Stimulated activated naive CD8-positive, alpha-beta T cell treated with anti-CD3 and anti-CD28 coated beads, Interleukin-15, Interleukin-2, amounts not matched to agents 100 ng/mL and 50 ng/mL, for 24 hours (primary cell): Measurements from ENCODE around the gene ABAT.

ENCODE experiments used
- H3K27ac Mint-ChIP-seq: one replicate; pipeline ENCODE4 v1.8.0; 2021; ENCODE audit warnings: mild to moderate bottlenecking, mixed read lengths
- H3K27me3 Mint-ChIP-seq: one replicate; pipeline ENCODE4 v1.8.0; 2021; ENCODE audit warnings: mixed read lengths
- H3K36me3 Mint-ChIP-seq: one replicate; pipeline ENCODE4 v1.8.0; 2021; ENCODE audit warnings: low read depth, mixed read lengths
- H3K4me1 Mint-ChIP-seq: one replicate; pipeline ENCODE4 v1.8.0; 2021; ENCODE audit warnings: low read depth, mixed read lengths
- H3K4me3 Mint-ChIP-seq: one replicate; pipeline ENCODE4 v1.8.0; 2021; ENCODE audit warnings: mild to moderate bottlenecking, mixed read lengths
- H3K9me3 Mint-ChIP-seq: one replicate; pipeline ENCODE4 v1.8.0; 2021; ENCODE audit warnings: mixed read lengths

ABAT gene

DNA sequence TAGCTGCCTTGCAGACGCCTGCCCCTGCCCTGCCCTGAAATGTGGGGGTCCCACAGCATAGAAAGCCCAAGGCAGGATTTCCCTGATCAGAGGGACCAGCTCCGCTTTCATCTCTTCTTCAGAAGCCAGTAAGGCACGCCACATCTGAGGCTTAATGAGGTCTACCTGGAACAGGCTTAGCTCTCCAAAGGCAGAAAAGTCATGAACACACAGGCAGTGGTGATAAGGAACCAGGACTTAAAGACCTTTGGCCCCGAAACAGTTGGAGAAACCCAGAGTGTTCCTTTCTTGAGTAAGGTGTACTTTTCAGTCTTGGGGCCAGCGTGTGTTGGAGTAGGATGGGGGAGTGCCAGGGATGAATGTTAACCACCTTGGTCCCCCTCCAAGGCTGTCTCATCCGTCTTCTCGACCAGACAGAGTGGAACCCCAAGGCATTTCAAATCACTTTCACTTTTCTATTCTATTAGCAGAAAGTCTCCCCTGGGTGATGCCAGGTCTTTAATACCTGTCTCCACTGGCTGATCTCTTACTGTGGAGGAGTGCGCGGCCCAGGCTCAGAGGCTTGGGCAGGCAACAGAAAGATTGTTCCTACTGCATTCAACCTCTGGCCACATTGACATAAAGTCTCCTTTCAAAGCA is 79.1 kb downstream of the ABAT start:
- H3K36me3 Mint-ChIP-seq: peaks cover 14% of the 10 kb centered on the region
- H3K4me1 Mint-ChIP-seq: no peaks in the 10 kb centered on the region

GRCh38 chr16:8756755-8757154 is 82.3 kb downstream of the ABAT start:
- Mint-ChIP-seq H3K4me1 (no peaks in the 10 kb centered on the region), H3K4me3 (no peak overlapping the region), H3K27me3 (no peaks in the 10 kb centered on the region), H3K9me3 (no peaks in the 10 kb centered on the region), H3K27ac (no peak overlapping the region), H3K36me3 (peaks cover 6% of the 10 kb centered on the region)

More for the DNA sequence above, 79.1 kb downstream of the ABAT start:
- H3K4me3 Mint-ChIP-seq: no peak overlapping the region
- H3K27ac Mint-ChIP-seq: no peak overlapping the region
- no peaks in the 10 kb centered on the region for H3K9me3 Mint-ChIP-seq
- no peaks in the 10 kb centered on the region for H3K27me3 Mint-ChIP-seq

- H3K4me1 Mint-ChIP-seq: no peaks in the 10 kb centered on the region
- H3K9me3 Mint-ChIP-seq: no peaks in the 10 kb centered on the region
- peaks cover 6% of the 10 kb centered on the region for H3K36me3 Mint-ChIP-seq
- no peaks in the 10 kb centered on the region for H3K27me3 Mint-ChIP-seq
- no peak overlapping the region for H3K4me3 Mint-ChIP-seq
- no peak overlapping the region for H3K27ac Mint-ChIP-seq
Measured at GRCh38 chr16:8758022-8758421, 83.6 kb downstream of the ABAT start.

DNA sequence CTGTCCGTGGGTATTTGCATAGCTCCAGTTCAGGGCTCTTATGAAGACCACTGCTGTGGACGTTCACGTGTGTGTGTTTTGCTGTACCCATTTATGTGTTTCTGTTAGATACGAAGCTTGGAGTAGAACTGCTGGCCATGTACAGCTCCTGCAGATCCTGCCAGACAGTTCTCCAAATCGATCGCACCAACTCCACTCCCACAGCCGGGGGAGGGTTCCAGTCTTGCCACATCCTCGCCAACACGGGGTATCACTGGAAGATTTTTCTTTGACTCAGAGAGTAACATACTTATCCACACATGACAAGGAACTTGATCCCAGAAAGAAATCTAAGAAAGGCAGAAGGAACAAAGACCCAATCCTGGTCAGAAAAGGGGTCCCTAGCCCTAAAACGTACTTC is 85.6 kb downstream of the ABAT start:
- Mint-ChIP-seq H3K36me3 (peaks cover 6% of the 10 kb centered on the region), H3K27ac (no peak overlapping the region), H3K4me1 (no peaks in the 10 kb centered on the region), H3K9me3 (no peaks in the 10 kb centered on the region), H3K4me3 (no peak overlapping the region), H3K27me3 (no peaks in the 10 kb centered on the region)

GRCh38 chr16:8761078-8761477 is 86.7 kb downstream of the ABAT start:
- no peak overlapping the region for H3K4me3 Mint-ChIP-seq
- no peaks in the 10 kb centered on the region for H3K27me3 Mint-ChIP-seq
- H3K27ac Mint-ChIP-seq: no peak overlapping the region
- H3K36me3 Mint-ChIP-seq: peaks cover 6% of the 10 kb centered on the region
- no peaks in the 10 kb centered on the region for H3K4me1 Mint-ChIP-seq
- no peaks in the 10 kb centered on the region for H3K9me3 Mint-ChIP-seq

DNA sequence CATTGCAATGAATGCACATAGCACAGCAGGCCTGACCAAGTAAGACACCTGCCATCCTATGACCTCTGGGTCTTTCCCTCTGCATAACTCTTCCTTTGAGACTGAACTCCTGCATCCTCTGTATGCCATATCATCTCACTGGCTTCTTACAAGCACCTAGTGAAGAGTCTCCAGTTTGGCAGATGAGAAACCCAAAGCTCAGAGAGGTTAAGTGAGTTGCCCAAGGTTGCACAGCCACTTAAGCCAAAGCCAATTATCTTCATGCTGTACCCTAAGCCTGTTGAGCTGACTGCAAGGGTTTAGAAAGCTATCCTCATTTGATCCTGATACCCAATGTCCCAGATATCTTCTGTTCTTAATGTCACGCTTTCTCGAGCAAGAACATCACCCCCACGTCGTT is 87.8 kb downstream of the ABAT start:
- Mint-ChIP-seq H3K27me3 (no peaks in the 10 kb centered on the region), H3K4me3 (no peak overlapping the region), H3K4me1 (no peaks in the 10 kb centered on the region), H3K9me3 (no peaks in the 10 kb centered on the region), H3K27ac (no peak overlapping the region), H3K36me3 (peaks cover 6% of the 10 kb centered on the region)

DNA sequence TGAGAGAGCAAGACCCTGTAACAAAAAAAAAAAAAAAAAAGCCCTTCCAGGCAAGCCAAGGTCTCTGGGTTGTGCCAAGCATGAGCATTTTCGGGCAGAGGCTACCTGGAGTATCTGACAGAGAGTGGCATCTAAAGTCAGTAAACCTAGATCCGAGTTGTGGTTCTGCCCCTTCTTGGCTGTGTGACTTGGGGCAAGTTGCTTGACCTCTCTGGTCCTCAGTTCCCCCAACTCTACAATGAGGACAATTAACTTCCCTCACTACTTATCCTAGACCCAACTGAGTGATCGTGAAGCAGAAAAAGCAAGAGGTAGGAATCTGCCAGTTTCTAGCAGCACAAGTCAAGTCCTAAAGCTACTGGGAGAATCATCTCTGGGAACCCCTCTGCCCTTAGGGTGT is 88.7 kb downstream of the ABAT start:
- Mint-ChIP-seq H3K4me3 (no peak overlapping the region), H3K27me3 (no peaks in the 10 kb centered on the region), H3K36me3 (peaks cover 2% of the 10 kb centered on the region)

GRCh38 chr16:8763899-8764298 is 89.5 kb downstream of the ABAT start:
- H3K4me3 Mint-ChIP-seq: no peak overlapping the region
- H3K4me1 Mint-ChIP-seq: no peaks in the 10 kb centered on the region
- no peaks in the 10 kb centered on the region for H3K9me3 Mint-ChIP-seq
- H3K27me3 Mint-ChIP-seq: no peaks in the 10 kb centered on the region
- H3K27ac Mint-ChIP-seq: no peak overlapping the region
- H3K36me3 Mint-ChIP-seq: peaks cover 9% of the 10 kb centered on the region

More for the DNA sequence above, 88.7 kb downstream of the ABAT start:
- H3K27ac Mint-ChIP-seq: no peak overlapping the region
- no peaks in the 10 kb centered on the region for H3K9me3 Mint-ChIP-seq
- no peaks in the 10 kb centered on the region for H3K4me1 Mint-ChIP-seq

GRCh38 chr16:8764525-8765250 is 90.3 kb downstream of the ABAT start:
- Mint-ChIP-seq H3K4me1 (no peaks in the 10 kb centered on the region), H3K36me3 (peaks cover 12% of the 10 kb centered on the region), H3K9me3 (no peaks in the 10 kb centered on the region), H3K4me3 (no peak overlapping the region), H3K27me3 (no peaks in the 10 kb centered on the region), H3K27ac (no peak overlapping the region)

DNA sequence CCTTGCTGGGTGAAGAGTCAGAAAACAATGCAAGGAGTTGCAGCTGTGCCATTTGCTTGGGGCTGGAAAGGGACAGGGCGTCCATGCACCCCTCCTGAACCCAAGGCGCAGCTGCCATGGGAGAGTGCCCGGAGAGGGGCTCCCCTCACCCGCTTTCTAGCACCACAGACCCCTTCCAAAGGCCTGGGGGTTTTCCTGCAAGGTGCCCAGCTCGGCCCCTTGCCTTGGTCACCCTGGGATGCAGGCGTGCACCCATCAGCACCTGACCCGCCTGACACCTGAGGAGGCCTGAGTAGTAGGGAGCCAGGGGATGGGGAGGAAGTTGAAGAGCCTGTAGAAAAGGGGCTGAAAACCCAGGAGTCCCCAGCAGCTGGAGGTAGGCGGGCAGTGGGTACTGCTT is 92.8 kb downstream of the ABAT start:
- H3K27me3 Mint-ChIP-seq: no peaks in the 10 kb centered on the region
- no peak overlapping the region for H3K27ac Mint-ChIP-seq
- H3K9me3 Mint-ChIP-seq: no peaks in the 10 kb centered on the region
- no peak overlapping the region for H3K4me3 Mint-ChIP-seq
- H3K4me1 Mint-ChIP-seq: no peaks in the 10 kb centered on the region
- peaks cover 14% of the 10 kb centered on the region for H3K36me3 Mint-ChIP-seq

- no peaks in the 10 kb centered on the region for H3K4me1 Mint-ChIP-seq
- H3K27ac Mint-ChIP-seq: no peak overlapping the region
- no peaks in the 10 kb centered on the region for H3K9me3 Mint-ChIP-seq
- H3K27me3 Mint-ChIP-seq: no peaks in the 10 kb centered on the region
- peaks cover 14% of the 10 kb centered on the region for H3K36me3 Mint-ChIP-seq
- H3K4me3 Mint-ChIP-seq: no peak overlapping the region
Measured at GRCh38 chr16:8768283-8768682, 93.9 kb downstream of the ABAT start.

- no peak overlapping the region for H3K27ac Mint-ChIP-seq
- H3K36me3 Mint-ChIP-seq: peaks cover 14% of the 10 kb centered on the region
- H3K9me3 Mint-ChIP-seq: no peaks in the 10 kb centered on the region
- no peaks in the 10 kb centered on the region for H3K4me1 Mint-ChIP-seq
- H3K4me3 Mint-ChIP-seq: no peak overlapping the region
- H3K27me3 Mint-ChIP-seq: no peaks in the 10 kb centered on the region
Measured at GRCh38 chr16:8768692-8769091, 94.3 kb downstream of the ABAT start.

DNA sequence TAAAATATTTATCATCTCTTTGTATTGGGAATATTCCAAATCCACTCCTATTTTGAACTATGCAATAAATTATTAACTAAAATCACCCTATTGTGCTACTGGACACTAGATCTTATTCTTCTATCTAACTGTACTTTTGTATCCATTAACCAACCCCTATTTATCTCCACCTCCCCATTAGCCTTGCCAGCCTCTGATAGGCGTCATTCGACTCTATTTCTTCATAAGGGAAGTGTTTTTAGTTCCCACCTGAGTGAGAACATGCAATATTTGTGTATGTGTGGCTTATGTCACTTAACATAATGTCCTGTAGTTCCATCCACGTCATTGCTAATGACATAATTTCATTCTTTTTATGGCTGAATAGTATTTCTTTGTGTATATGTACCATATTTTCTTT is 99.1 kb downstream of the ABAT start:
- Mint-ChIP-seq H3K4me3 (no peak overlapping the region), H3K36me3 (peaks cover 24% of the 10 kb centered on the region), H3K27ac (no peak overlapping the region), H3K9me3 (no peaks in the 10 kb centered on the region), H3K27me3 (no peaks in the 10 kb centered on the region), H3K4me1 (no peaks in the 10 kb centered on the region)

DNA sequence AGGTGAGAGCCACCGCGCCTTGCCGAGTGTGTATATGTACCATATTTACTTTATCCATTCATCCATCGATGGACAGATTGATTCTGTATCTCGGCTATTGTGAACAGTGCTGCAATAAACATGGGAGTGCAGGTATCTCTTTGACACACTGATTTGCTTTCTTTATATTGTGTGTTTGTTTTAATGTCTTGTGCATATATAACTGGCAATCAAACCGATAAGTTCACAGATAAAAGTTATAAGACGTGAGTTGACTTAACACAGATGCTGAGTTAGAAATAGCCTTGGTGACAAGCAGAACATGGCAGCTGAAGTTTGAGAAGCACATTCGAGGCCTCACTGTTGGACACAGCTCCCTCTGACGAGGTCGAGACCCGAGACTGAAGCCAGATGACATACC is 99.8 kb downstream of the ABAT start:
- Mint-ChIP-seq H3K4me3 (no peak overlapping the region), H3K4me1 (no peaks in the 10 kb centered on the region), H3K36me3 (peaks cover 20% of the 10 kb centered on the region), H3K9me3 (no peaks in the 10 kb centered on the region), H3K27me3 (no peaks in the 10 kb centered on the region), H3K27ac (no peak overlapping the region)

- Mint-ChIP-seq H3K4me1 (no peaks in the 10 kb centered on the region), H3K27ac (no peak overlapping the region), H3K27me3 (no peaks in the 10 kb centered on the region), H3K9me3 (no peaks in the 10 kb centered on the region), H3K36me3 (peaks cover 24% of the 10 kb centered on the region), H3K4me3 (no peak overlapping the region)
Measured at GRCh38 chr16:8775359-8775758, 100.9 kb downstream of the ABAT start.

GRCh38 chr16:8776129-8776584 is 101.7 kb downstream of the ABAT start:
- Mint-ChIP-seq H3K4me3 (no peak overlapping the region), H3K4me1 (no peaks in the 10 kb centered on the region), H3K9me3 (no peaks in the 10 kb centered on the region), H3K36me3 (peaks cover 27% of the 10 kb centered on the region), H3K27ac (no peak overlapping the region), H3K27me3 (no peaks in the 10 kb centered on the region)
